ENCODE data around the gene TGOLN2.

DNA sequence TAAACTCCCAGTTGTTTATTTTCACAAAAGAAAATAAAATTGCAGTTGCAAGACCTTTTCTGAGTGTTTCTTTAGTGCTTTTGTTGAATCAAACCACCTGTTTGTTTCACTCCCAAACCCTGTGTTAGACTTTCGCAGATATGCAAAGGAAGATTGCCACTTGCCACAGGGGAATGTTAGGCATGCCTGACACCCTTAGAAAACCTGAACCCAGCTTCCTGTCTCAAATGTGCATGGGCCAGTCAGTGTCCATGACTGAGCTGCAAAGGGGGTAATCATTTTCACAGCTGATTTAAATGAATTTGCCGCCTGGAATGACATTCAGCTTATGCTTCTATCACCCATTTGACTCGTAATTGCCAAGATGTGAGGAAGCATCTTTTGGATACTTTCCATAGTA lies 17.5 kb downstream of the TGOLN2 start:
- TF ChIP-seq, protein P1, sequence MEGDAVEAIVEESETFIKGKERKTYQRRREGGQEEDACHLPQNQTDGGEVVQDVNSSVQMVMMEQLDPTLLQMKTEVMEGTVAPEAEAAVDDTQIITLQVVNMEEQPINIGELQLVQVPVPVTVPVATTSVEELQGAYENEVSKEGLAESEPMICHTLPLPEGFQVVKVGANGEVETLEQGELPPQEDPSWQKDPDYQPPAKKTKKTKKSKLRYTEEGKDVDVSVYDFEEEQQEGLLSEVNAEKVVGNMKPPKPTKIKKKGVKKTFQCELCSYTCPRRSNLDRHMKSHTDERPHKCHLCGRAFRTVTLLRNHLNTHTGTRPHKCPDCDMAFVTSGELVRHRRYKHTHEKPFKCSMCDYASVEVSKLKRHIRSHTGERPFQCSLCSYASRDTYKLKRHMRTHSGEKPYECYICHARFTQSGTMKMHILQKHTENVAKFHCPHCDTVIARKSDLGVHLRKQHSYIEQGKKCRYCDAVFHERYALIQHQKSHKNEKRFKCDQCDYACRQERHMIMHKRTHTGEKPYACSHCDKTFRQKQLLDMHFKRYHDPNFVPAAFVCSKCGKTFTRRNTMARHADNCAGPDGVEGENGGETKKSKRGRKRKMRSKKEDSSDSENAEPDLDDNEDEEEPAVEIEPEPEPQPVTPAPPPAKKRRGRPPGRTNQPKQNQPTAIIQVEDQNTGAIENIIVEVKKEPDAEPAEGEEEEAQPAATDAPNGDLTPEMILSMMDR (conservative IDR thresholded peaks at IDR 0.05), result no peak
- TF ChIP-seq ZFX (IDR thresholded peaks at IDR 0.05), result no peak

Measured in C4-2B (cell line).